Measurements from ENCODE around the gene BTBD6.

- TF ChIP-seq, protein P1, sequence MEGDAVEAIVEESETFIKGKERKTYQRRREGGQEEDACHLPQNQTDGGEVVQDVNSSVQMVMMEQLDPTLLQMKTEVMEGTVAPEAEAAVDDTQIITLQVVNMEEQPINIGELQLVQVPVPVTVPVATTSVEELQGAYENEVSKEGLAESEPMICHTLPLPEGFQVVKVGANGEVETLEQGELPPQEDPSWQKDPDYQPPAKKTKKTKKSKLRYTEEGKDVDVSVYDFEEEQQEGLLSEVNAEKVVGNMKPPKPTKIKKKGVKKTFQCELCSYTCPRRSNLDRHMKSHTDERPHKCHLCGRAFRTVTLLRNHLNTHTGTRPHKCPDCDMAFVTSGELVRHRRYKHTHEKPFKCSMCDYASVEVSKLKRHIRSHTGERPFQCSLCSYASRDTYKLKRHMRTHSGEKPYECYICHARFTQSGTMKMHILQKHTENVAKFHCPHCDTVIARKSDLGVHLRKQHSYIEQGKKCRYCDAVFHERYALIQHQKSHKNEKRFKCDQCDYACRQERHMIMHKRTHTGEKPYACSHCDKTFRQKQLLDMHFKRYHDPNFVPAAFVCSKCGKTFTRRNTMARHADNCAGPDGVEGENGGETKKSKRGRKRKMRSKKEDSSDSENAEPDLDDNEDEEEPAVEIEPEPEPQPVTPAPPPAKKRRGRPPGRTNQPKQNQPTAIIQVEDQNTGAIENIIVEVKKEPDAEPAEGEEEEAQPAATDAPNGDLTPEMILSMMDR (IDR thresholded peaks at IDR 0.05; ENCODE audit: low read depth, low read length), result no peak
- TF ChIP-seq POLR2A (IDR thresholded peaks at IDR 0.05; ENCODE audit: extremely low read depth, insufficient read length) (no peak), MAX (IDR thresholded peaks at IDR 0.05; ENCODE audit: low read depth, low read length) (no peak), MYC (IDR thresholded peaks at IDR 0.05; ENCODE audit: low read depth, low read length) (no peak)
These were observed 8.1 kb downstream of the BTBD6 start for GRCh38 chr14:105256292-105256960.

Measured in NB4 (cell line).